DMS79 treated with DMSO at 0.1 percent for 48 hours (cell line): ENCODE data around the gene PTPN3.
"Not testable (repeated sequence)": the region's sequence is repeated elsewhere in the genome, so short reads cannot be mapped to it uniquely, and the experiment has no call there.

Source experiments
- DNase-seq: peaks from one replicate; lab custom pipeline; 2025; lab: John Stamatoyannopoulos, UW

The PTPN3 gene

DNA sequence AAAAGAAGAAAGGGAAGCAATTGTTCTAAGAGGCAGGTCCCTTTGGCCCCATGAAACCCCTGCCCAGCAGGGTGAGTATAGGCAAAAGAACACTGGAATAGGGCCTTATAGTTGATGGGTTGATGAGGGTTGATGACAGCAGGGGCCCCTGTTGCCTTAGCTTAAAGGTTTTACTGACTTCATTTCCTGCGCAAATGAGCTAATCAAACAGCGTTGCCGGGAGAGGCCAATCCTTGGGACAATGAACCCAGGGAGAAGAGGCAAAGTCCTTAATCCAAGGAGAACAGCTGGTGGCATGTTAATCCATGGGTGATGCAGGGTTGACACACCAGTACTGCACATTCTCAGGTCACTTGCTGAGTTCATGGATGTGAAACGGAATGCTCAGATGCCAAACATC is 155.2 kb downstream of the PTPN3 start:
- no peak for DNase-seq

GRCh38 chr9:109341561-109341960 is 156.5 kb downstream of the PTPN3 start:
- peak; percentile 19 for DNase-seq

DNA sequence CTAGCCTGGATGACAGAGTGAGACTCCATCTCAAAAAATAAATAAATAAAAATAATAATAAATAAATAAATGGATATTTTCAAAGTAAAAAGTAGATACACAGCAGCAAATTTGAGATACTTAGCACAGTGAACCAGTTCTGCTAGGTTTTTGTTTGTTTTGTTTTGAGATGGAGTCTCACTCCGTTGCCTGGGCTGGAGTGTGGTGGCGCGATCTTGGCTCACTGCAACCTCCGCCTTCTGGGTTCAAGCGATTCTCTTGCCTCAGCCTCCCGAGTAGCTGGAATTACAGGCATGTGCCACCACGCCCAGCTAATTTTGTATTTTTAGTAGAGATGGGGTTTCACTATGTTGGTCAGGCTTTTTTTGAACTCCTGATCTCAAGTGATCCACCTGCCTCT is 157.1 kb downstream of the PTPN3 start:
- DNase-seq: not testable (repeated sequence)

GRCh38 chr9:109336409-109336808 is 161.7 kb downstream of the PTPN3 start:
- no peak for DNase-seq

DNA sequence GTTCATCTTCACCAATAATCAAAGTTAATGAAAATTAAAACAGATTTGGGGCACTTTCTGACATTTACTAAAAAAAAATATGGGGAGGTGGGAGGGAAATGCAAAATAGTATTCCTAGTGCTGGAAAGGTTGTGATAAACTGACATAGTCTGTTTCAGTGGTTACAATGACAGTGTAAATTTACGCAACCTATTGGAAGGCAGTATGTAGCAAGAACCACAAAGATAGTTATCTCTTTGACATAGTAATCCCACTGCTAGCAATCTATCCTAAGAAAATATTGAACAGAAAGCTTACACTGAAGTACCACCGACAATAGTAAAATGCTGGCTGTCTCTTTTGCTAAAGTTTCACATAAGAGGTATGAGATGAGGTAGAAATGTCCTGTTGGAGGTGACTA is 162.2 kb downstream of the PTPN3 start:
- no peak for DNase-seq

DNA sequence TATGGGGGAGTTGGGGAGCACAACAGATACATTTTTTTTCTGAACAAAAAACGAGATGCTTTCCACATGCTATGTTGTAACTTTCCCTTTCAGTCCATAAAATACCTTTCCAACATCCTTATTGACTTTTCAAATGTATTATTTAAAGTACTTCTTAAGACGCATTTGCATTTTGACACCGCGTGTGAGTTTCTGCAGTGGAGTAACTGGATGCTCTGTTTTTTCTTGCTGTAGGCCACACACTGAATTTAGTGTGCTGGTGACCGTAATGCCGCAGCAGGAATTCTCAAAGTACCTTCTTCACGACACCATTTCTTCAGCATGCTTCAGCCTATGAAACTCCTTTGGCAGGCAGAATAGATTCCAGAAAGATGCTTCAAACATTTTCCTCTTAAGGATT is 163.0 kb downstream of the PTPN3 start:
- no peak for DNase-seq

DNA sequence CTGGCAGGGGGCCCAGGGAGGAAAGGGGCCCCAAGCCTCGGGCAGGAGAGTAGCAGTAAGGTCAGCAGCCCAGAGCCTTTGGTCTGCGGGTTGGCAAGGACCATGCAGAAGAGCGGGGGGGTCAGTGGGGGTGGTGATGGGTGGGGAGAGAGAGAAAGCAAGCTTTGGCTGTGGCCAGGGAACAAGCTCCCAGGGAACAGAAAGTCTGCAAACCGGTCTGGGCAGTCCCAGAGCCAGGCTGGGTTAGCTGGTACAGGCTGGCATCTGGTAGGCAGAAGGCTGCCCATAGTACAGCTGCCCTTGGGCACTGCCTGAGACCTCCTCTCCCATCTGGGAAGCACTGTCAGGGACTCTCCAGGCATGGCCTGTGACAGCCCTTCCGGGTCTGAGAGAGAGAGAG is 166.8 kb downstream of the PTPN3 start:
- DNase-seq: peak; percentile 37

DNA sequence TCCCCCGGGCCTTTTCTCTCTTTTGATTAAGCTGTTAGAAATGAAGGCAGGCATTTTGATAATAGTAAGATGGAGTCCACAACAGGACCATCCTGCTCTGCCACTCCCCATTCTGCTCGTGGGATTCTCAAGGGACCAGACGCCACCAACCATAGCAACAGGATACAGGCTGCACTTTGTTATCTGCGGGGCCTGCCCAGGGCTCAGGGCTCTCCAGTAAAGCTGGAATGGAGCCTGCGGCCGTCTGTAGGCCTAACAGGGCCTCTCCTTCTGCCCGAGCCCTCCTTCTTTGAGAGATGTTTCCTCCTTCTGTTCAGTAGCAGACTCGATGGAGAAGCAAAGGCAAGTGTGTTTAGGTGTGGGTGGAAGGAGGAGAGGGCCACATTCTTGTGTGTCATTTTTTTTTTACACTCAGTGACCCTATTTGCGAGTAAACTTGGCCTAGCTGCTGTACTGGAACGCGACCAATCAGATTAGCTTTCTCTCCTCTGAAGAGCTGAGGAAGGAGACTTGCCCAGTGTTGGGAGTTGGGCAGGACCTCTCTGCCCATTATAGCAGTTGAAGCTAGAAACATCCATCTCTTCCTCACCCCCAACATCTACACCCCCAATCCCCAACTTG is 168.4 kb downstream of the PTPN3 start:
- DNase-seq: peak; percentile 34

- peak; percentile 34 for DNase-seq
Measured at GRCh38 chr9:109328978-109329637, 169.0 kb downstream of the PTPN3 start.
